RWPE1 (cell line): Measurements from ENCODE around the gene DDX41.

ENCODE experiments used
- CTCF ChIA-PET: fragments of 350-600 bp; sonication (Branson Sonifier 250); formaldehyde crosslinking; extraction: SDS; loops from one replicate; lab custom pipeline; 2021; lab: Yijun Ruan, JAX
- POLR2A ChIA-PET: fragments of 400-600 bp; formaldehyde crosslinking; extraction: SDS; loops from one replicate; lab custom pipeline; 2020; ENCODE audit warnings: antibody characterized with exemption; ENCODE audit not compliant: low non-redundant PET; lab: Yijun Ruan, JAX
- DNase-seq: peaks from one replicate; pipeline ENCODE4 v3.0.0; 2012; ENCODE audit warnings: low spot score
- H3K27ac ChIP-seq: fragments of 450-650 bp; 2 replicates; pipeline ENCODE4 v1.5.1; 2017
- TF ChIP-seq, protein P1 (sequence below): fragments of 450-650 bp; conservative IDR thresholded peaks from 2 replicates; pipeline ENCODE4 v1.5.1; 2017; ENCODE audit warnings: low read depth, mild to moderate bottlenecking

DDX41 gene

DNA sequence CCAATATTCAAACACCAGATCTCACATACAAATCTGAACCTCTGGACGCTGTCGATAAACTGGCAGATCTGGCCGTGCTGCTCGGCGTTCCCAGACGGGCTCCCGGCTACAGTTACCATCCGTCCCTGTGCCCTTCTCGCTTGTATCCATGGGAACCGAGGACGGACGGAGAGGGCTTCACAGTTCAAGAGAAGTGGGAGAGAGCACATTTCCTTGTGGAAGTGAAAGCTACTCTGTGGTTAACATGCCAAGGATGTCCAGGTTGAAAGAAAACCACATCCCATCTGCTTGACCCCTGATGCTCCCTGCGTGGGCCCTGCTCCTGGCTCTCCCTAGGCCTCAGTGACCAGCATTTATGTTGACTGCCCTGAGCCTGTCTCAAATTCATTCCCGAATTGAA is 37.0 kb downstream of the DDX41 start:
- POLR2A ChIA-PET, result interaction anchor here (0.7 kb wide), 2 partner anchors 17 to 54 kb away, joined by 3 to 5 read pairs; no protein-coding TSS in a partner anchor
- CTCF ChIA-PET, result interaction anchor here (0.6 to 2.4 kb wide), 3 partner anchors 12 to 53 kb away, joined by 3 to 14 read pairs (median 4); partner anchors contain the start of gene GRK6

DNA sequence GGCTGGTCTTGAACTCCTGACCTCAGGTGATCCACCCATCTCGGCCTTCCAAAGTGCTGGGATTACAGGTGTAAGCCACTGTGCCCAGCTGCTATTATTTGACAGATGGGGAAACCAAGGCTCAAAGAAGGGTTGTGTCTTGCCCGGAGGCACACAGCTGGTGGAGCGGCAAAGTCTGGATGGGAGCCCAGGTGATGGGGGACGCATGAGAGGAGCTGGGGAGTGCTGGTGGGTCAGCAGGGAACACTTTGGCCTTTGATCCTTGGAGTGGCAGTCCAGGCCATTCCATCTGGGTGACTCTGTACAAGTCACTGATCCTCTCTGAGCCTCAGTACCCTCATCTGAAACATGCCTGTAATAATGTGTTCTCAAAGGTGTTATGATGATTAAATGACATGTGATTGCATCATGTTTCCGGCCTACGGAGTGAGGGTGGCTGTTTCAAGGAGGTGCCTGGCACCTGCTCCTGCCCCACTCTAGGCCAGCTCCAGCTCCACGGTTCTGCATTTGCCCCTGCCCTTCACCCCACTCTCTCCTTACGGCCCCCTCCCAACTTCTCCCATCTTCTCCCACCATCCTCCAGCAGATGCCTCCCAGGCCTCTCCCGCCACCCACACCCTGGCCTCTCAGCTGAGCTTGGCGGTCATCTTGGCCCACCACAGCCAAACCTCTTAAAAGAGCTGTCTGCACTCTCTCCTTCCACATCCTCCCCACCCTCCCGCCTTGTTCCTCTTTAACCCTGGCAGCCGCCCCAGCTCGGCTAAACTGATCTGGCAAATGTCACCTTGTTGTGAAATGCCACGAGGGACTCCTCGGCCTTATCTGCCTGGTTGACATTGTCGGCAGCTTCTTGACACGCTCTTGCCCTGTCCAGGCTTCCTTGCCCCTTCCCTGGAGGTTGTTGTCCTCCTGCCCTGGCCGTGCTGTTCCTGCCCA is 37.8 kb downstream of the DDX41 start:
- peak overlapping the region; percentile 82 for H3K27ac ChIP-seq
- POLR2A ChIA-PET, result interaction anchor here (1.2 kb wide), 1 partner anchor 89 kb away, joined by 4 read pairs; no protein-coding TSS in a partner anchor
- CTCF ChIA-PET, result interaction anchor here (1.3 to 2.4 kb wide), 4 partner anchors 10 to 24 kb away, joined by 4 to 14 read pairs (median 7); no protein-coding TSS in a partner anchor
- no peak for DNase-seq
- TF ChIP-seq, protein P1, sequence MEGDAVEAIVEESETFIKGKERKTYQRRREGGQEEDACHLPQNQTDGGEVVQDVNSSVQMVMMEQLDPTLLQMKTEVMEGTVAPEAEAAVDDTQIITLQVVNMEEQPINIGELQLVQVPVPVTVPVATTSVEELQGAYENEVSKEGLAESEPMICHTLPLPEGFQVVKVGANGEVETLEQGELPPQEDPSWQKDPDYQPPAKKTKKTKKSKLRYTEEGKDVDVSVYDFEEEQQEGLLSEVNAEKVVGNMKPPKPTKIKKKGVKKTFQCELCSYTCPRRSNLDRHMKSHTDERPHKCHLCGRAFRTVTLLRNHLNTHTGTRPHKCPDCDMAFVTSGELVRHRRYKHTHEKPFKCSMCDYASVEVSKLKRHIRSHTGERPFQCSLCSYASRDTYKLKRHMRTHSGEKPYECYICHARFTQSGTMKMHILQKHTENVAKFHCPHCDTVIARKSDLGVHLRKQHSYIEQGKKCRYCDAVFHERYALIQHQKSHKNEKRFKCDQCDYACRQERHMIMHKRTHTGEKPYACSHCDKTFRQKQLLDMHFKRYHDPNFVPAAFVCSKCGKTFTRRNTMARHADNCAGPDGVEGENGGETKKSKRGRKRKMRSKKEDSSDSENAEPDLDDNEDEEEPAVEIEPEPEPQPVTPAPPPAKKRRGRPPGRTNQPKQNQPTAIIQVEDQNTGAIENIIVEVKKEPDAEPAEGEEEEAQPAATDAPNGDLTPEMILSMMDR, result no peak

More for the DNA sequence above, 37.0 kb downstream of the DDX41 start:
- H3K27ac ChIP-seq, result peak overlapping the region; percentile 82
- no peak for DNase-seq
- TF ChIP-seq, protein P1, result no peak

DNA sequence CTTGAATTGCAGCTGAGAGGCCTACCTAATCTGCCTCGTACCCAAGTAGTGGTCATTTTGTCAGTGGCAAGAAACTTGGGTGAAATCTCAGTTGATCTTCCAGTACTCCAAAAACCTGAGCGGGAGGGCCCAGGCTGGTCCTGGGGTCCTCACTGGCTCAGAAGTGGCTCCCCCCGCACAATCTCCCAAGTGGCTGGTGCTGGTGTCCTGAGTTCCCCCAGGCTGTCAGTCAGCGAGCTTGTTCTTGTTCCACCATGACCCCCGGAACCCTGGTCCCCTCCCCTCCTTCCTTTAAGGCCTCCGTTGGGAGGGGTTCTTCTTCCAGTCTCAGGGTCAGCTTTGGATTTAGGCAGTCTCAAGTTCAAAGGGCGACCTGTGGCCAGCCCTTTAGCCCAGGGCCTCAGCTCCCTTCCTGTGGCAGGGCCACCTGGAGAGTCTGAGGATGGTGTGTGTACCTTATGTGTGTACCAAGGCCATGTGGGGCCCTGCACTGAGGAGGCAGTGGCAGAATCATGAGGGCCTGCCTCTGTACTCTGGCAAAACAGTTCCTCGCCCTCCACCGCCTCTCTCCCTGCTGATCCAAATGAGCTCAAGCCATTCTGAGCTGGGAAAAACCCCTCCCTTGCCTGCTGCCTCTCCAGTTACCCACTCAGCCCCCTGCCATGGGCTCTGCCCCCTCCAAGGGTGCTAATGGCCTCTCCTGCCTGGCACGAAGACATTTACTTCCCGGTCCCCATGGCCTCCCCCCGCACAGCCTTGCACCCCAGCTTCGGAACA is 38.9 kb downstream of the DDX41 start:
- TF ChIP-seq, protein P1, result no peak
- POLR2A ChIA-PET, result interaction anchor here (0.6 to 1.2 kb wide), 4 partner anchors 9 to 88 kb away, joined by 3 to 4 read pairs (median 4); partner anchors contain the start of gene GRK6
- H3K27ac ChIP-seq, result peak overlapping the region; percentile 82
- CTCF ChIA-PET, result interaction anchor here (1.1 to 2.4 kb wide), 5 partner anchors 11 to 74 kb away, joined by 4 to 14 read pairs (median 5); no protein-coding TSS in a partner anchor
- no peak for DNase-seq

DNA sequence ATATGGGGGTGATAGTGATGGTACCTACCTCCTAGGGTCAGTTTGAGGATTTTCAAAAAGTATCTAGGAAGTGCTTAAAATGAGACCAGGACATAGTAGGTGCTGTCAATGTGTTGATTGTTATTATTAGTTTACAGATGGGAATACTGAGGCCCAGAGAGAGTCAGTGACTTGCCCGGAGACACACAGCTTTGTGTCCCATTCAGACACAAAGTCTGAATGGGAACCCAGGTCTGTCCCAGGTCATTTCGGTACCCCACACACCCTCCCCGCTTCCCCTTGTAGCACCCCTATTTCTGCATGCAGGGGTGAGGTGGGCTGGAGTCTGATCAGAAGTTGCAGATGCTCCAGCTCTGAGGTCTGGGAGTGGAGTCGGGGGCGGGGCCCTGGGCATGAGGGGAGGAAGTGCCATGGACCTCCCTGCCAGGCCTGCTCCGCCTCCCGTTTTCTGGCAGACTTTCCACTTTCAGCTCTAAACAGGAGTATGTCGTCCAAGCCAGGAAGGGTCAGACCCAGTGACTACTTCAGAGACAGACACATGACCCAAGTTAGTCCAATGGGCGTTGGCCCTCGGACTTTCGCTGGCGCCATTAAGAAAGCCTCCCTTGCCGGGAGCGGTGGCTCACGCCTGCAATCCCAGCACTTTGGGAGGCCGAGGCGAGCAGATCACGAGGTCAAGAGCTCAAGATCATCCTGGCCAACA is 40.1 kb downstream of the DDX41 start:
- peak overlapping the region; percentile 82 for H3K27ac ChIP-seq
- TF ChIP-seq, protein P1, result no peak
- POLR2A ChIA-PET, result interaction anchor here (0.8 kb wide), 1 partner anchor 19 kb away, joined by 3 read pairs; no protein-coding TSS in a partner anchor
- CTCF ChIA-PET, result interaction anchor here (0.6 to 2.1 kb wide), 3 partner anchors 21 to 40 kb away, joined by 3 to 10 read pairs (median 4); no protein-coding TSS in a partner anchor
- DNase-seq, result no peak

DNA sequence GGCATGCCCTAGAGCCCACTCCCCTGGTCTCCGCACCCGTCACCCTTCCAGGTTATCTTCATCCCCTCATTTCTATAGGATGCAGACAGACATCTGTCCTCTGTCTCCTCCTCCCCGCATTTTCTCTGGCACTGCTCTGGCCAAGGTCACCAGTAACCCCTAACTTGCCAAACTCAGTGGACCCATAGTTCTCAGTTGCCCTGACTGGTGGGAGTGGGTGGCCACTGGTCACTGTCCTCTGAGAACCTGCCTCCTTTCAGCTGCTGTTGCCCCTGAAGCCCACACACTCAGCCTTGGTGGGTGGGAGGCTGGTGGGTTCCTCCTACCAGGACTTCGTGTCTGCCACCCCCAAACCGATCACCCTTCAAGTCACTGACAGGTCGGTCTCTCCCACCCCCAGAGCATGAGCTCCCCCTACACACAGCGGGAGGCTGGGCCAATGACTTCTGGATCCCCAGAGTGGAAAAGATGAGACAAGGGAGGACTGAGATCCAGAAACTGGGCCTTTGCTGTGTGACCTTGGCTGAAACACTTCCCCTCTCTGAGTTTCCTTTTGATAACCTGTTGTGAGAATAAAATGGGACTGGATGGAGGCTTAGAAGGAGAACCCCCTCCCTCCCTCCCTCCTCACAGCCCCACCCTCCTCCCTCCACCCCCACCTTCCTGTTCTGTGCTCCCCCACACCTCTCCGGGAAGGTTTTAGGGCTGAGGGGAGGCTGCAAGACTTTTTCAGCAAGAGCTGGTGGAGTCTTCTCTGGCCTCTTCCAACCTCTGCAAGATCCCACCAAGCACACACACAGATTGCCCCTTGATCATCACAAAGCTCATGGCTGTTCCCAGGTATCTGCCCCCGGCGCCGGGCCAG is 41.0 kb downstream of the DDX41 start:
- H3K27ac ChIP-seq, result peak overlapping the region; percentile 82
- TF ChIP-seq, protein P1, result no peak
- CTCF ChIA-PET, result interaction anchor here (0.6 to 1.8 kb wide), 2 partner anchors 25 to 39 kb away, joined by 3 to 4 read pairs; no protein-coding TSS in a partner anchor
- POLR2A ChIA-PET, result no interaction called here
- no peak for DNase-seq
